Esophagus squamous epithelium (tissue), 4 donors: ENCODE measurements around the gene LRIG2.

Experiments
- CTCF ChIP-seq, 6 experiments: fragments of 450-650 bp in 4 of 6; fragments of 200-600 bp in 2 of 6; sonication (generic) in 2 of 6; IDR thresholded peaks; one replicate each; pipeline ENCODE4 v1.5.1; 2016 to 2019; ENCODE audit warnings: antibody characterized with exemption in 6 of 6, mild to moderate bottlenecking in 4 of 6, moderate library complexity in 4 of 6
- POLR2A ChIP-seq, 4 donors: fragments of 450-650 bp; IDR thresholded peaks; one replicate each; pipeline ENCODE4 v1.6.1; 2017; ENCODE audit warnings: antibody characterized with exemption in 4 of 4, mild to moderate bottlenecking in 4 of 4, moderate library complexity in 3 of 4

- no peak for TF ChIP-seq CTCF (IDR thresholded peaks at IDR 0.05)
- no peak for TF ChIP-seq POLR2A (IDR thresholded peaks at IDR 0.05)
Observed at GRCh38 chr1:113103048-113103447, 30.1 kb downstream of the LRIG2 start.
